Kidney (tissue), 14 donors: ENCODE results near the gene PRDM16. TPM values are rescaled to one million over a fixed set of nuclear protein-coding genes. Genes with fewer than 3 reads are reported as not detected.

Experiments used
- DNase-seq, 5 donors: peaks; one replicate each; pipeline ENCODE4 v3.0.0-alpha.2; 2013 to 2020
- FAIRE-seq: peaks from 2 replicates; lab custom pipeline; 2012; peaks lifted over from hg19 to GRCh38; lab: Jason Lieb, UNC
- H3K27ac ChIP-seq, 2 donors: one replicate each; pipeline ENCODE4 v1.7.0; 2013; ENCODE audit warnings: low read depth in 2 of 2, low read length in 2 of 2, inconsistent platforms in 1 of 2
- H3K27me3 ChIP-seq: one replicate; pipeline ENCODE4 v1.7.1; 2013; ENCODE audit warnings: low read length, inconsistent platforms; ENCODE audit not compliant: control insufficient read depth, insufficient read depth
- H3K36me3 ChIP-seq, 3 donors: one replicate each; pipeline versions ENCODE4 v1.7.0 to v1.7.1; 2013; ENCODE audit warnings: low read length in 3 of 3, control low read depth in 1 of 3, inconsistent platforms in 1 of 3; ENCODE audit not compliant: insufficient read depth in 3 of 3, control insufficient read depth in 2 of 3
- H3K4me1 ChIP-seq, 3 donors: one replicate each; pipeline versions ENCODE4 v1.7.0 to v1.7.1; 2013; ENCODE audit warnings: low read length in 3 of 3, inconsistent platforms in 1 of 3, low read depth in 1 of 3; ENCODE audit not compliant: control insufficient read depth in 2 of 3, insufficient read depth in 2 of 3
- H3K4me3 ChIP-seq, 3 donors: one replicate each; pipeline versions ENCODE4 v1.7.0 to v1.8.1; 2013; ENCODE audit warnings: low read length in 3 of 3, control low read depth in 1 of 3, inconsistent platforms in 1 of 3
- H3K9ac ChIP-seq, 3 donors: one replicate each; pipeline versions ENCODE4 v1.7.0 to v1.7.1; 2013; ENCODE audit warnings: low read length in 3 of 3, control low read depth in 1 of 3, inconsistent platforms in 1 of 3
- H3K9me3 ChIP-seq, 3 donors: one replicate each; pipeline versions ENCODE4 v1.7.0 to v1.7.1; 2013; ENCODE audit warnings: low read length in 3 of 3, control low read depth in 1 of 3, inconsistent platforms in 1 of 3; ENCODE audit not compliant: control insufficient read depth in 2 of 3, insufficient read depth in 1 of 3
- CTCF ChIP-seq: IDR thresholded peaks from 3 replicates; pipeline ENCODE4 v1.5.1; 2012; ENCODE audit warnings: mild to moderate bottlenecking, moderate library complexity, borderline replicate concordance; ENCODE audit not compliant: insufficient read depth; ENCODE audit errors: extremely low read depth
- intact Hi-C: fragments of 100-400 bp; cut with DNase I; formaldehyde crosslinking; loops from one replicate; pipeline ENCODE4 v1.11.1; 2022
- polyA plus RNA-seq: library from polyadenylated mRNA; stranded (reverse); fragments of 350-450 nt; fragmentation: Illumina TruSeq; extraction: RNeasy Lipid Tissue Mini Kit (QIAGEN cat#74804); gene quantifications from one replicate; pipeline ENCODE4 v1.2.3, GENCODE V29; 2014; ENCODE audit warnings: low read depth, low replicate concordance; ENCODE audit not compliant: insufficient read depth
- total RNA-seq: library from RNA; stranded (reverse); fragmentation: NEBNext Ultra II Directional; extraction: Animal tissue kit (Norgen Biotek cat#: 25700); gene quantifications from one replicate; pipeline ENCODE4 v1.2.1, GENCODE V29; 2021
- donor health status: control.
- donor health status: control.
- donor health status: control.
- donor health status: control.
- donor health status: control.
- donor health status: DM: yes; HTN: yes; CAD: no.
- donor health status: Normal renal cell carcinoma (clear cell type).

Gene PRDM16
- total and polyA plus RNA-seq, 2 donors from 2014 or later: 3.0 to 21.9 TPM

GRCh38 chr1:3439346-3440299 is 370.6 kb downstream of the PRDM16 start:
- no peak overlapping the region for H3K27ac ChIP-seq
- H3K4me3 ChIP-seq: no peak overlapping the region
- intact Hi-C loops: no loop called here
- no peaks in the 10 kb centered on the region for H3K9me3 ChIP-seq
- H3K9ac ChIP-seq: no peak overlapping the region
- no peaks in the 10 kb centered on the region for H3K36me3 ChIP-seq
- H3K4me1 ChIP-seq: no peaks in the 10 kb centered on the region
- FAIRE-seq: no peak
- peak in 1 of 5 donors; percentile 65 for DNase-seq
- no peaks in the 10 kb centered on the region for H3K27me3 ChIP-seq
- TF ChIP-seq CTCF: no peak

DNA sequence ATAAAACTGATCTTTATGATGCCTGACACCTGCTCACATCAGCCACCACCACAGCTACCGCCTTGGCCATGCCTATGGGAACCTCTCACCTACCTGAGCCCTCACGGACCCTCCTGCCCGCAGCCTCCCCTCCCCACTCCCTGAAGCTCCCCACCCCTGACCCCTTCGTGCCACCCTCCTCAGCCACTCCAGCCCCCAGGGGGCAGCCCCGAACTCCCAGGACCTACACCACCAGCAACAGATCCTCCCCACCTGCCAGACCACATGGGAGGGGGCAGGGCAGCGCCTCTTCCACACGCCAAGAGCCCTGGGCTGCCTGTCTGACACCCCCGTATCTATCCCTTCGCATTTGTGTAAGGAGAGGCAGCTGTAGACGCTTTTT is 371.3 kb downstream of the PRDM16 start:
- H3K27ac ChIP-seq: no peak overlapping the region
- H3K4me1 ChIP-seq: no peaks in the 10 kb centered on the region
- no peaks in the 10 kb centered on the region for H3K27me3 ChIP-seq
- no peak for FAIRE-seq
- H3K9ac ChIP-seq: no peak overlapping the region
- H3K9me3 ChIP-seq: no peaks in the 10 kb centered on the region
- peak in 1 of 5 donors; percentile 41 for DNase-seq
- no peaks in the 10 kb centered on the region for H3K36me3 ChIP-seq
- no peak for TF ChIP-seq CTCF
- no peak overlapping the region for H3K4me3 ChIP-seq
- intact Hi-C loops: no loop called here

DNA sequence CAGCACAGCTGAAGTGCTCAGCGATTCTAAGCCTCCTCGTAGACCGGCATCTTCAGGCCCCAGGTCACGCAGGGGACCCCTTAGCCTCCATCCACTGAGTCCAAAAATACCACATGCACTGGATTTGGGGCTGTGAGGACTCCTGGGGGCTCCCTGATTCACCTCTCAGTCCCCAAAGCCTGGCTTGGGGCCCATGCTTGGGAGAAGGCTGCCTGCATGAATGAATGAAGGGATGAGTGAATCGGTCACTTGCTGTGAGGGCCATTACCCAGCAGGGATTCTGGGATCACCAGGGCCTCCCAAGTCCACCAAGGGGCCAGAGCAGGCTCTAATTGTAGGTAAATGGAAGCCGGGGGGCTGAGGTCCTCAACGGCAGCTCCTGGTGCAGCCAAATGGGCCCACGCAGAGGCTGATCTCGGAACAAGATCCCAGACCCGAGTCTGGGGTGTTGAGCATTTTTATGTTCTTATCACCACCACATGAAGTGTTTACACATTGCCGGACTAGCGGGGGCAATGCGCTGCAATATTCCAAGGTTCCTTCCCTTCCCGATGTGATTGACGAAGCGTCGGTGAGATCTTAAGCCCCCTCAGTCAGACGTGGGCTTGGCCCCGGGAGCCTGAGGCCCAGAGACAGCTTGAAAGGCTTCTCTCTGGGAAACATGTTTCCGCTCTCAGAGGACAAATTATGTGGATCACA is 371.9 kb downstream of the PRDM16 start:
- peak in 1 of 5 donors; percentile 53 for DNase-seq
- Histone ChIP-seq H3K9me3 (no peaks in the 10 kb centered on the region), H3K9ac (no peak overlapping the region), H3K4me1 (no peaks in the 10 kb centered on the region), H3K36me3 (no peaks in the 10 kb centered on the region), H3K27me3 (no peaks in the 10 kb centered on the region), H3K27ac (no peak overlapping the region), H3K4me3 (no peak overlapping the region)
- TF ChIP-seq CTCF: no peak
- intact Hi-C loops: no loop called here
- FAIRE-seq: no peak
